Posterior vena cava (tissue), 2 donors: ENCODE measurements around the gene ATP6V0B. TPM values are rescaled to one million over a fixed set of nuclear protein-coding genes. Genes with fewer than 3 reads are reported as not detected.

Experiments
- DNase-seq: peaks from one replicate; pipeline ENCODE4 v3.0.0-alpha.2; 2020; ENCODE audit warnings: low spot score
- intact Hi-C, 2 donors: fragments of 100-400 bp; cut with DNase I; formaldehyde crosslinking; loops; one replicate each; pipeline versions ENCODE4 v1.14.1 to v1.14.2; 2022 to 2023
- total RNA-seq, 2 donors: library from RNA; stranded (reverse); fragmentation: NEBNext Ultra II Directional; extraction: Animal tissue kit (Norgen Biotek cat#: 25700); gene quantifications; one replicate each; pipeline ENCODE4 v1.2.1, GENCODE V29; 2021
- donor health status: DM: yes; HTN: yes; CAD: no.
- donor health status: DM: yes; HTN: yes; CAD: no.

The ATP6V0B gene
- total RNA-seq, 2 donors from 2014 or later: 69.4 to 77.4 TPM

GRCh38 chr1:44015206-44015605 lies 40.4 kb downstream of the ATP6V0B start:
- DNase-seq: no peak
- intact Hi-C loops: no loop called here

- DNase-seq: no peak
- intact Hi-C loops: no loop called here
Observed at GRCh38 chr1:44016041-44016889, 41.5 kb downstream of the ATP6V0B start.

DNA sequence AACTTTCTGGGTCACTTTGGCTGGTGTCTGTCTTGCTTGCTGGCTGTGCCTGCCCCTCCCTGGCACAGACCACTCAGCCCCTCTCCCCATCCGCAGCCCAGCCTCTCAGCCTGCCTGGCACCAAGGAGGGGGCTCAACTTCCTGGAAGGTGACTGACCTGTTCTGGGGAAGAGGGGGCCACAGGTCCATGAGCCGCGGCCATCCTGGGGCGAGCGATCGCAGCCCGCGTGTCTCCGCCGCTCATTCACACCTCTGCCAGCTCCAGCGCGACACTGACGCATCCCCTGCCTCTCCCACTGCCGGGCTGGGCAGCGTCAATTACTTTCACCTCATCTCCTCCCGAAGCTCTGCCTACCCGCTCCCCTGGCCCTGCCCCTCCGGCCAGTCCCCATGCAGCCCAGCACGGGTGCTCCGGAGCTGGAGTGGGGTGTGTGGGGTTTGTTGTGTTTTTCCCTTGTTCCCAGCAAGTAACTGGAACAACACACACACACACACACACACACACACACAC lies 42.2 kb downstream of the ATP6V0B start:
- DNase-seq: no peak
- intact Hi-C loops: no loop called here

DNA sequence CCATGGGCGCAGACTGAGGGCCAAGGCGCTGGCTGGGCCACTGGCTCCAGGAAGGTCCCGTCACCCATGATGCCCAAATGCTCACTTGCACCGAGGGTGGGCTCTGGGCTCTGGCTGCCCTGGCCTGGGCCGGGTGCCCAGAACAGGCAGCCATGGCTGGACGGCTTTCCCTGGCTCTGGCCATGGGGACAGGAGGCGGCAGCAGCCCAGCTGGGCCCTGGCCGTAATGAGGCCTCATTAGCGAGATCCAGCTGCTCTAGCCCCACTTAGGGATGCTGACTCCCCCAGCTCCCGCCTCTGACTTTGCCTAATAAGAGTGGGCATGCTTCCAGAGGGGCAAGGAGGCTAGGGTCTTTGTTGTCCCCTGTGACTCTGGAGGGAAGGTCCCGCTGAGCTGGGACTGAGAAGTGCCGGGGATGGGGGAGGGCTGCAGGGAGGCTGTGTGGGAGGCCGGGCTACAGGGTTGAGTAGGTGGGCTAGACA lies 44.7 kb downstream of the ATP6V0B start:
- intact Hi-C loops: no loop called here
- DNase-seq: no peak

GRCh38 chr1:44020464-44020863 lies 45.7 kb downstream of the ATP6V0B start:
- intact Hi-C loops: no loop called here
- DNase-seq: no peak

DNA sequence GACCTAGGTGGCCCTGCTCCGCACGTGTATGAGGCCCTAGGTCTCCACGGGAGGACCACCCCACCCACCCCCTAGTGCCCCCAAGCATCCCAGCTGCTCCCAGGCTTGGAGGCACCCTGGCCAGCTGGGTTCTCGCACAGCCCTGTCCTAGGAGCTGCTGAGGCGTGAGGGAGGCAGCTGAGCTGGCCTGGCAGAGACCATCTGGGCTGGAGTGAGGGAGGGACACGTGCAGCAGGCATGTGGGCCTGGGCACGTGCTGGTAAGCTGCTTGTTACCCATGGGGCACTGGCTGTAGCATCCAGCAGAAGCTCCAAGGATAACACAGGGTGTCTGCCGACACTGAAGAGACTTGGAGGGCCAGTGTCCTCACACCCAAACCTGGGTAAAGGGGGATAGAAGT lies 46.4 kb downstream of the ATP6V0B start:
- DNase-seq: no peak
- intact Hi-C loops: no loop called here

DNA sequence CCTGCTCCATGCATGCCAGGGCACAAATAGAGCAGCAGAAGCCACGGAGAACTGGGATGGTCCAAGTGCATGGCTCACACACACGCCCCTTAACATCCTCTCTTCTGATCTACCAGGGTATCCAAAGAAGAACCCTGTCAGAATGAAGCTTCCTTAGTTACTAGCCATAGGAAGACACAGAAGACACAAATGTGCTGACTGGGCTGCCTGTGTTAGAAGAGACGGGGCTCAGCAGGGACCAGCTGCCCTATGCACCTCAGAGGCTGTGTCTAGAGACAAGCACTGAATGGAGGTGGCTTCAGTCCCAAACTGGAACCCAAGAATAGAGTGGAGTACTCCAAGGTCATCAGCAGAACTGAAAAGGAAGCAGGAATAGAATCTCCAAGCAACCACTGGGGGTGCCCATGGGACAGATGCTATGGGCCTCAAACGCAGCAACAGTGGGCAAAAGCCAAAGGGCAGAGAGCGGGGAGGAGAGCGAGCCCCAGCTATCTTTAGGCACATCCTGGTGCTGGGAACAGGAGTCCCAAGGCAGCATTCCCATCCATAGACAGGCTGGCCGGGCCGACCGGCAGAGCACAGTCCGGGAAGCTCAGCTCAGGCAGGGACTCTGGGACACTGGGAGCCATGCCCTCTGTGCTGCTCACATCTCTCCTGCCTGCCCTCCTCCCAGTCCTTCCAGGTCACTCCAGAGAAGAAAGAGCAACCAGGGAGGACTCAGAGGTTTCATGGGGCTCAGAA lies 47.0 kb downstream of the ATP6V0B start:
- intact Hi-C loops: no loop called here
- DNase-seq: no peak

- intact Hi-C loops: no loop called here
- no peak for DNase-seq
Observed at GRCh38 chr1:44024031-44024902, 49.5 kb downstream of the ATP6V0B start.

DNA sequence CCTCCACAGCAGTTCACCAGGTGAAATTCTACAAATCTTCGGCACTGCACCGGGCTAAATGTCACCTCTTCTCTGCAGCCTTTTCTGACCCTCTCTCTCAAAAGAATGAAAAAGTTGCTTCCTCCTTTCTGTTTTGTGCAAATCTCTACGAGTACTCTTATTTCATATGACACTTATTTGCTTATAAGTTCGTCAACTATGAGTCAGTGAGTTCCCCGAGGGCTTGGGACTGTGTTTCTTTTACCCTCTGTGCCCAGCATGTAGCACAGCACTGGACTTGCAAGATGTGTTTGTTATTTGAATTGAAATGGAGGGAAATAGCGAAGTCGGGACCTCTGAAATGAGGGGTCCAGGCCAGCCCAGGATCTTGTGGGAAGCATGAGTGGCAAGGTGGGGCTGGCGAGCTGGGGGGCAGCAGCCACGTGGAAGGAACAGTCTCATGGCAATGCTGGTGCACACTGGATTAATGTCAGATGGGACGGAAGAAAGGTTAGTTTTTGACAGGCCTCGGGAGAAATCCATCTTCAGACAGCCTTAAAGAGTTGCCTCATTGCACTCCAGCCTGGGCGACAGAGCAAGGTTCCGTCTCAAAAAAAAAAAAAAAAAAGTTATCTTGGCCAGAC lies 50.3 kb downstream of the ATP6V0B start:
- DNase-seq: no peak
- intact Hi-C loops: no loop called here

DNA sequence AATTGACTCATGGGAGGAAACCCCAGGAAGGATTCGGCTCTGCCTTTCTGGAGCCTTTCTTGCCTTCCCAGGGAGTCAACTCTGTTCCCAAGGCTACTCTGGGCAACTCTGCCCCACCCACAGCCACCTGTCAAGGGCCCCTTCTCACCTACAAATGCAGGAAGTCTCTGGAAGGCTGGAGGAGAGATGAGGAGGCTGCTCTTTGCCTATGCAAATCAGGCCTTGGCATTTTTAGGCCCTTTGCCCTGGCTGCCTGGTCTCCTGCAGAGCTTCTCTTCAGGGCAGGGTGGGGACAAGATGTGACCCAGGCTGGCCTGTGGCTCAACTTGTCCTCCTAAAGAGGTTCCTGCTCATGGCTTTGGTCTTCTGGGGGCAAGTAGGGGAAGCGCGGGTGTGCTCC lies 51.1 kb downstream of the ATP6V0B start:
- no peak for DNase-seq
- intact Hi-C loops: no loop called here

- DNase-seq: no peak
- intact Hi-C loops: no loop called here
Observed at GRCh38 chr1:44027320-44027719, 52.6 kb downstream of the ATP6V0B start.

Other genes starting within 250 kb of the ATP6V0B start
- 1 to 10 TPM; 2.5 to 4.2 TPM for gene ARTN, start 41.2 kb upstream of the ATP6V0B start, total RNA-seq
- gene IPO13, start 28.0 kb upstream of the ATP6V0B start, total RNA-seq: 10 to 100 TPM; 20.4 to 21.8 TPM
- gene DPH2, start 5.0 kb upstream of the ATP6V0B start, total RNA-seq: 10 to 100 TPM; 13.5 to 14.5 TPM
- gene B4GALT2, start 4.2 kb downstream of the ATP6V0B start, total RNA-seq: 10 to 100 TPM; 39.0 to 45.7 TPM
- 1 to 10 TPM; 2.5 to 4.1 TPM for gene CCDC24, start 16.6 kb downstream of the ATP6V0B start, total RNA-seq
- gene SLC6A9, start 56.5 kb downstream of the ATP6V0B start, total RNA-seq: 10 to 100 TPM in 1 of 2 donors, 1 to 10 TPM in 1; 7.8 to 12.2 TPM
- gene KLF17, start 143.9 kb downstream of the ATP6V0B start, total RNA-seq: under 1 TPM; 0.24 to 0.32 TPM
- gene KLF18, start 166.7 kb downstream of the ATP6V0B start, total RNA-seq: not detected
- gene DMAP1, start 238.5 kb downstream of the ATP6V0B start, total RNA-seq: 10 to 100 TPM; 18.5 to 23.6 TPM